ENCODE measurements around the gene BUB3. TPM values are rescaled to one million over a fixed set of nuclear protein-coding genes. Genes with fewer than 3 reads are reported as not detected.

The BUB3 gene
- total RNA-seq, 1 donor from 2014 or later, result 25.0 TPM

DNA sequence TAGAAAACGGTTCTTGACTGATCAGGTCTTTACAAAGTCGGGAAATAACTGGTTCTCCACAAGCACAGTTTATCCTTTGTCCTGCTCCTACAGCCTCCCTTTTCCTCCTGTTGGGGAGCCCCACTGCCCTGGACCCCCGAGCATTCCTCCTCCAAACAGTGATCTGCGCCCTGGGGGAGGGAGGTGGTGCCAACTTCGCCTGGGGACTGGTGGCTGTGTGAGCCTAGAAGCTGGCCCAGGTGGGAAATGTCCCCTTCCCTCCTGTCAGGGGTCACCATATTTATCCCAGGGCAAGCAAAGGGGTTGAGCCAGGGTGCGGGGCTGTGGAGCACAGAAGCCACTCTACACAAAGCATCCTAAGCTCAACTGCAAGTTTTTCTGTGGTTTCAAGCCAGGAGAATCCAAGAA, 13.2 kb upstream of the BUB3 start:
- DNase-seq (ENCODE audit: low spot score), result no peak

DNA sequence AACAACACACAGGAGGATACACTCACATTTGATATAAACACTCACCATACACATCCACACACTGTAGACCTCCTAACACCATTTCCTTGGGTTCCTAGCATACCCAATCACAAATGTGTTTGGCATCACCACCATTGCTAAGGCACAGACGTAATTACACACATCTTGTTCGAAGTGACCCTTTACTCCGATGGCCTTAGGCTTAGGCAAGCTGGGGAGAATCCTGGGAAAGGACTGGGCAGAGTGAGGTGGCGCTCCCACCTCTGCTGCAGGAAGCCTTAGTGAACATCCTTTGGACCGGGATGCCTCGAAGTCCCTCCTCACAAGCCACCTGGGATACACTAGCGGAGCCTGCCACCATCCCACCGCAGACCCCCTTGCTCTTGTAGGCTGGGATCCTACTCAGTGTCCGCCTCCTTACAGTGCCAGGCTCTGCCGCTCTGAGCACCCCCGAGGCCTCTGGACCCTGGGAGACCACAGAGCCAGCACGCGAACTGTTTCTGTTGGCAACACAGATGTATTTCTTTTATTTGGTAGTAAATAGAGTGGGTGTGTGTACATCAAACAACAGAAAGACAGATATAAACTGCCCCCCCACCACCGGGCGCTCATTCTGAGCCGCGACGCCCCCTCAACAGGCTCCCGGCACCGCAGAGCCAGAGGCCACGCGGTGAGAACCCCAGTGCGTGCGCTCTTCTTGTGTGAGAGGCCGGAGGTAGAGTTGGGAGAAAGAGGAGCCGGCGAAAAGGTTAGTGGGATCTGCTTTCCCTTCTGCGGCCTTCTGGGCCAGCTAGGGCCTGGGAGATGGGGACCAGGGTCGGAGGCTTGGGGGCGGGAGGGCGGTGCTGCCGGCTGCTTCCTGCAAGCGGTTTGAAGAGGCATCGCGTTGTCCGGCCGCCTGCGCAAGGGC, 12.2 kb upstream of the BUB3 start:
- DNase-seq (ENCODE audit: low spot score), result no peak

DNA sequence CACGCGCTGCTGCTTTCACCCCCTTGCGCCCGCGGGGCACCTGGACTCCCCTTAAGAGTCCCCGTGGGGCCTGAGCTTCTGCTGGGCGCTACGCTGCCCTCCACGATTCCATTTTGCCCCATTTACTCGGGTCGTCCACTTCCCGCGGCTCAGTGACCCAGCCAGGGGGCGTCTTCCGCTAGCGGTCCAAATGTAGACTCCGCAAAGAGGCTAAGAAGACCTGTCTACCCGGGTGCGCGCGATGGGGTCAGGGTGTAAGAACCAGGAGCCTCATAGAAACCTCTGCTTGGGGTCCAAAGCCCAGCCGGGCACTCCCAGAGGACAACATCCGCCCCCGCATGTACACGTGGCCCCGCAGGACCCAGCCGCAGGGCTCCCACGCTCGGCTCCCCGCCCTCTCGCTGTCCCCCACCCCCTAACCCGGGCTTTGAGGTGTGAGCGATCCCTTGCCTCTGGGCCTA, 11.5 kb upstream of the BUB3 start:
- no peak for DNase-seq (ENCODE audit: low spot score)

DNA sequence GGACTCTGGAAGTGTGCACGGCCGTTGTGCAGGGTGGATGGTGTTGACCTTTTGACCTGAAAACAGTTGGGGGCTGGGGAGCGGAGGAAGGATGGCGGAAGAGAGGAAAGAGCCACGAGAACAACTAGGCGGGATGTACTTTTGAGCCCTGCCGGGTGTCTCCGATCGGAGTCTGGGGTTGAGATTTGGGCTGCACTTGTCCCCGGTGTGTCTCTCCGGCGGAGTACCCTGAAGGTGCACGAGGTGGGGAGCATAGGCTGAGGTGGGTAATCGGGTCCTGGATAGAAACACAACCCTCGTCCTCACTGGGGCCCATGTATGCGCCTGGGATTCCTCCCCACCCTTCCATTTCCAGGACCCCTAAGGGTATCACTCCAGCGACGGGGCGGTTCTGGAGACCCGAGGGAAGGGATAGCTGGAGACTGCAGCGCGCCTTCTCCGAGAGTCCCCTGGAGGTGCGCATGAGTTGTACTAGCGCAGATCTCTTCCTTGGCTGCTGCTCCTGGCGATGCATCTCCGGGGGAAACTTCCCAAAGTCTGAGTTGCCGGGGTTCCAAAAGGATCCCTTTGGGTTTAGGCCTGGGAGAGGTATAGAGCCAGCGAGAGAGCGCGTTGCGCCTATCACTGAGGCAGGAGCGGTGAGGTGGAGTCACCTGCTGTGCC, 10.9 kb upstream of the BUB3 start:
- DNase-seq (ENCODE audit: low spot score), result no peak

DNA sequence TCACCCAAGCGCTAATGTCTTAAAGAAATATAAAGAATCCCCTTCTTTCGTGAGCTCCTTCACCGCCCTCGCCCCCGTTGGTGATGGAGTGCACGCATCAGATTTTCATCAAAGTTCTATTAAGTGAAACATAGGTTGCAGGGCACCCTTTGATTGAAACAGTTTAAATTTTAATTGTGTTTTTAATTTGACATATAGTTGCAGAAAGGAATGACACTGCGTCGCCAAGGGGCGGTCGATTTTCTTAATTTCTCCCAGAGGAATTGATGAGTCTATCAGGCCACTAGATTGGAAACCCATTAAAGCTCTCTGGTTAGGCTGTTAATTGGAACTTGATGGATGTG, 10.4 kb upstream of the BUB3 start:
- DNase-seq (ENCODE audit: low spot score), result no peak

DNA sequence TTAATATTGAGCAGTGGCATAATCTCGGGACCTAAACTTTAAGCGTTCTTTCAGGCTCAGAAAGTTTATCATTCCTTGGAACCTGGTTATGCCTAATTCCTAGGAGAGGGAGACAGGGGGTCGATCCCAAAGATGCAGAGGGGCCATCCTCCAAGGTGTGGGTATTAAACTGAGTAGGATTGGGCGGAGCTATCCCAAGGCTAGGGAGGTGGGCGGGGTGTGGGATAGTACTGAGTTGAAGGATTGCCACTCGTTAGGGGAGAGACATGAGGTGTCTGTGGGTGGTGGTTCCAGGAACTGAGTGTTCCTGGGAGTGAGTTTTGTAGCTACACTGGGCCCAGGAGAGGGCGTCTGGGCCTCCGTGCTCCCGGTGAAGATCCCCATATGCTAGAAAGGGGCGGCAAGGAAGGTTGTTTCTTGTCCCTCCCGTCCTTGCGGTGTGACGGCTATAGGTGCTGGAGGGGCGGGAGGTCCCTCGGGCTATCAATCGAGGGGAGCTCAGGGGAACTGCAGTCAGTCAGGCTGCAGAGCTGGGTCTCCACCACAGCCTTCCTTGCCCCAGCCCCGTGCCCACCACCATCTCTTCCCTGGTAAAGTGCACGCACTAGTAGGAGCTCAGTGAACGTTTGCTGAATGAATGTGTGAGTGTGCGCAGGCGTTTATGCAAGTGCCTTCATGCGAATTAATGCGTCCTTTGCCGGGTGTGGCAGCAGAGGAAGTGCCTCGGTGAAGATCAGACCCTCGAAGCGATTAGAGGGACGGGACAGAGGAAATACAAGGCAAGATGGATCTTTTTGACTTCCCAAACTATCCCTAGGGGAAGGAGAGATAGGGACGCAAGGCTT, 9.3 kb upstream of the BUB3 start:
- DNase-seq (ENCODE audit: low spot score), result no peak

DNA sequence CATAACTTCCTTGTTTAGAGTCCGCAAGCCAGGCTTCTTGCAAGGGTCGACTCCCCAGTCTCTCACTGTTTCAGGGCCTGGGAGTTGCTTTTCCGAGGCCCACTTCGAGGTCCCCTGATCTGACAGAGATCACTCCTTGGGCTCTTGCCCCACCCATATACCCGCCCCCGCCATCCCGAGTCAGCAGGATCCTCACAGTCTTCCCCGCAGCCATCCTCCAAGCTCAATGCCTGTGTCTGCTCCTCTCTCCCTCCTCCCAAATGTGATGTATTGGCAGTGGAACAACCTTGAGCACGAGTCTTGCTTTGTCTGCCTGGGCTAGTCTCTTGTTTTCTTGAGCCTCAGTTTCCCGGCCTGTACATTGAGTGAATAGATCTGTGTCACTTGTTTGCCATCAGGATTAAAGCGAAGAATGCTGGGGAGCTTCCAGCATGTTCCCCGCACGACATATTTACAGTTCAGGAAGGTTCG, 8.6 kb upstream of the BUB3 start:
- no peak for DNase-seq (ENCODE audit: low spot score)

DNA sequence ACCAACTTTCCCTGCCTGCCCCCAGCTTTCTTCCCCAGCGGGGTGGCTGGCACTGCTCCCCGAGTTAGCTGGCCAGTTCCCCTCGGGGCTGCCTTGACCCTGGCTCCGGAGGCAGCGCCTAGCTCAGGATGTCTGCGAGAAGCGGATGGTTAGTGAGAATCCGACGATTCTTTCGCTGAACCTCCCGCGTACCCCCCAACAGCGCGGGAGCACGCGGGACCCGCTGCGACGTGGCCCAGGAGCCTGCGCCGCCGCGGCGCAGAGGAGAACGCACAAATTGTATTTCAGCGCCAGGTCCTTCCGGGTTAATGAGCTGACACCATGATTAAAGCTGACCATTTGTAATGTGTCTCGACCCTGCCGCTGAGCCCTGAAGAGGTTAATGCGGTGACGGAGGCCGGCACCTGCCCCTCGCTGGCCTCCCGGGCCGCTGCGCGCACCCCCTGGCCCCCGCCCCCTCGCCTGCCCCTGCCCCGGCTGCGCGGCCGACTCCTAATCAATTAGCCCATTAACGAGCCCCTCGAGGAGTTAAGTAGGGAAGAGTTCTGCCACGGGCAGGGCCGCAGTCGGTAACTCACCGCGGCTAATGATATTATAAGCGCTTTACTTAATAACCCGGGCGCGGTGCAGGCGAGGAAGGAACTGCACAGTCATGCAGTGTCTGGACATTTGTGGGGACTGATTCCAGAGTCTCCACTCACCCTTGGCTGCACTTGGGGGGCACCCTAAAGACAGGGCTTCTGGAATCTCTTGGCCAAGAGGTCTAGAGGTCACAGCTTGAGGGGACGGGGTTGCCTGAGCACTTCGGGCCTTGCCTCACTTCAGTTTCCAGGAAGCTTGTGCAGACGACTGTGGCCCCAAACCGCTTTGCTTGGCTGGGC, 7.9 kb upstream of the BUB3 start:
- no peak for DNase-seq (ENCODE audit: low spot score)

DNA sequence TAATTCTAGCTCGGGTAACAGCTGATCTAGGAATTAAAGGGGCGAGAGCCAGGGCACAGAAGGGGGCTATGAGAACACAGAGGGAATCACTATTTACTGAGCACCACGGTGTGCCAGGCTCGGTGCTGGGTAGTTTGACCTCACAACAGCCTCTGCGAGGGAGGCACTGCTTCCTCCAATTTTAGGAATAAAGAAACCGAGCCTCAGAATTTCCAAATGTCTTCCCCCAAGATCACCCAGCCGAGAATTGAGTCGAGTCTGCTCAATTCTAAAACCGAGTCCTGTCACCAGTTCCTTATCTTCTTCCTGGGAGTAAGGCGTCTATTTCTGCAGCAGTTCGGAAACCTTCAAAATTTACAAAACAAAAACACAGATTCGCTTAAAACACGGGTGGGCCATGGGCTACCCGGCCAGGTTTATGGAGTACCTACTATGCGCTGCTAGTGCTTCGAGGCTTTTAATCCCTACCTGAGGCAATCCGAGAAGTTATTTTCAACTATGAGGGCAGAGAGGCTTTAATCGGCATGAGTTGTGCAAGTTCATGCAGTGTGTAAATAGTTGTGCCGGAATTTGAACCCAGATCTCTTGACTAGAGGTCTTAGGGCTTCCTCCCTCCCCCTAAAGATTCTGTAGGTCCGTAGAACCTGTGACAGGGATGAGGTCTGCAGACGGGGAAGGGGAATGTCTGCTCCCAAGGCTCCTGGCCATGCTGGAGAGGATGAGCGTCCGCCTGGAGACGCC, 7.1 kb upstream of the BUB3 start:
- DNase-seq (ENCODE audit: low spot score), result no peak

DNA sequence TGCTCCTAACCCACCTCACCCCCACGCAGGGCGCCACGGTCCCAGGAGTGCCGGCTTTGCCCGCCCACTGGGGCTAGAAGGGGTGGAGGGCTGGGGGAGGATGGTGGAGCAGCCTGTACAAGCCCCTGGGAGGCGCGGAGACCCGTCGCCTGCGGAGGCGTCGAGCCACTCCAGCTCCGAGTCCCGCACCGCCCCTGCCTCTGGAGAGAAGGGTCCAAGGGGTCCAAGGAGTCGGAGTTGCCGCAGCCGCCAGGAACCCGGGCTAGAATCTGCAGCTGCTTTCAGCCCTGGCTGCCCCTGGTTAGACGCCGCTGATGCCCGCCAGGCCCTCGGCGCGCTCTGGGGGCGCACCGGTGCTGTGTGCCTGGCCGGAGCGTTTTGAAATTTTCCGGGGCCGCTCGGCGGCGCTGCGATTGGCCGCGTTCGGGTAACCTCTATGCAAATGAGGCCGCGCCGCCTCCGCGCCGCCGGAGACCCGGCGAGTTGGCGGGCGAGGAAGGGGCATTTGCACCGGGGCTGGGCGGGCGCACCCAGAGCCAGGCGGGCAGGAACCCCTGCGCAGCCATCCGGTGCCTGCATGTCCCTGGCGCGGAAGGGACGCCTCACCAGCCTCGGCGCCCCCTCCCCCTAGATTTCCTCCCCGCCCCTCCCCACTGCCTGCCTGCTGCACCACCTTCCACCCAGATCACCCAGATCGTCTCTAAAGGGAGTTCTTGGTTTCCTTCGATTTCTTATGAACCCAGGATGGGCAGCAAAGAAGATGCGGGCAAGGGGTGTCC, 6.4 kb upstream of the BUB3 start, which contains the start of gene HMX2:
TSS of gene HMX2 (plus strand) at position 502 of the 779 bp plus-strand sequence. CDS start at position 745, 243 bp downstream.
- no peak for DNase-seq (ENCODE audit: low spot score)

DNA sequence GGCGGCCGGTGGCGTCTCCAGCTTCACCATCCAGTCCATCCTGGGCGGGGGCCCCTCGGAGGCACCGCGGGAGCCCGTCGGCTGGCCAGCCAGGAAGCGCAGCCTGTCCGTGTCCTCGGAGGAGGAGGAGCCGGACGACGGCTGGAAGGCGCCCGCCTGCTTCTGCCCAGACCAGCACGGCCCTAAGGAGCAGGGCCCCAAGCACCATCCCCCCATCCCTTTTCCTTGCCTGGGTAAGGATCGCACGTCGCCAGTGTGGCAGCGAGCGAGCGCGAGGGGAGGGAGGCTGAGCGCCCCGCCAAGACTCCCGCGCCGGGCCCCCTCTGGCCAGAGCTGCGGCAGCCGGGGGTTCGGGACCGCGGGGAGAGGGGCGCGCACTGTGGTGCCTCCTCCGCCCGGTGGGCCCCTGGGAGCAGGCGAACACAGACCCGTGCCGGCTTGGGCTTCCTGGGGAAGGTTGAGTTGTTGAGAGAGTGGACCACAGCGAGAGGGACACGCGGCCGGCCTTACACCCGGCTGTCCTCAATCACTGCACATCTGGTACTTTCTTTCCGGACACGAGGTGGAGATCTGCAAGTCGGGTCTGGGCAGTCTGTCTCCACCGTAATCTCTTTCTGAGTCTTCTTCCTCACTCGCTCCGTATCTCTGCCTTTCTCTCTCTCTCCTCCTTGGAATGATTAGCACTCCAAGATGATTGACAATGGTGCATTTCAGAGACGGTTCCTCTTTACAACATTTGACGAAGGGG, 5.6 kb upstream of the BUB3 start:
- no peak for DNase-seq (ENCODE audit: low spot score)

DNA sequence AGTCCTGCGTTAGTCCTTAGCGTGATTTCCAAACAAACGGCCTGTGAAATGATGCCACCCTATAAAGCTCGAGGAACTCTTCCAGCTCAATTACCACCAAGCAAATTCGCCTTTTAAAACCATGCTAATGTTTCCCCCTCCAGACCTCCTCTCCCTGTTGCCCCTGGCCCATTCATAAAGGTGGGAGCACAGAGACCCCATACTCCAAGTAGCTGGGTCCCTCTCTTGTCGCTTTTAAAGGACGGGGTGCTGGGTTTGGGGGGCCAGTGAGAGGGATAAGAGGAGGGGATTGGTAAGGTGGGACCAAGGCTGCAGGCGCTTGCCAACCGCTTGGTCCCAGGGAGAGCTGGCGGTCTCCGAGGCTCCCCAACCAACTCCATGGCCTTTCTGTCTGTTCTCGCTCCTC, 5.0 kb upstream of the BUB3 start:
- no peak for DNase-seq (ENCODE audit: low spot score)

DNA sequence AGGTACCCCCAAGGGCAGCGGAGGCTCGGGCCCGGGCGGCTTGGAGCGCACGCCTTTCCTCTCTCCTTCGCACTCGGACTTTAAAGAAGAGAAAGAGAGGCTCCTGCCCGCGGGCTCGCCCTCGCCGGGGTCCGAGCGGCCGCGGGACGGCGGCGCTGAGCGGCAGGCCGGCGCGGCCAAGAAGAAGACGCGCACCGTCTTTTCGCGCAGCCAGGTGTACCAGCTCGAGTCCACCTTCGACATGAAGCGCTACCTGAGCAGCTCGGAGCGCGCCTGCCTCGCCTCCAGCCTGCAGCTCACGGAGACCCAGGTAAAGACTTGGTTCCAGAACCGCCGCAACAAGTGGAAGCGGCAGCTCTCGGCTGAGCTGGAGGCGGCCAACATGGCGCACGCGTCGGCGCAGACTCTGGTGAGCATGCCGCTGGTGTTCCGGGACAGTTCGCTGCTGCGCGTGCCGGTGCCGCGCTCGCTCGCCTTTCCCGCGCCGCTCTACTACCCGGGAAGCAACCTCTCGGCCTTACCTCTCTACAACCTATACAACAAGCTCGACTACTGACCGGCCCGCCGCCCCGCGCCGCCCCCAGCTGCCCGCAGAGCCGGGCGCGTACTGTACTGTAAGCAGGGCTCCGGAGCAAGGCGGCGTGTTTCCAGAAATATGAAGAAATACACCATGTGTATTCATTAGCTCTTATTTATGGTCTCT, 4.5 kb upstream of the BUB3 start:
- no peak for DNase-seq (ENCODE audit: low spot score)

DNA sequence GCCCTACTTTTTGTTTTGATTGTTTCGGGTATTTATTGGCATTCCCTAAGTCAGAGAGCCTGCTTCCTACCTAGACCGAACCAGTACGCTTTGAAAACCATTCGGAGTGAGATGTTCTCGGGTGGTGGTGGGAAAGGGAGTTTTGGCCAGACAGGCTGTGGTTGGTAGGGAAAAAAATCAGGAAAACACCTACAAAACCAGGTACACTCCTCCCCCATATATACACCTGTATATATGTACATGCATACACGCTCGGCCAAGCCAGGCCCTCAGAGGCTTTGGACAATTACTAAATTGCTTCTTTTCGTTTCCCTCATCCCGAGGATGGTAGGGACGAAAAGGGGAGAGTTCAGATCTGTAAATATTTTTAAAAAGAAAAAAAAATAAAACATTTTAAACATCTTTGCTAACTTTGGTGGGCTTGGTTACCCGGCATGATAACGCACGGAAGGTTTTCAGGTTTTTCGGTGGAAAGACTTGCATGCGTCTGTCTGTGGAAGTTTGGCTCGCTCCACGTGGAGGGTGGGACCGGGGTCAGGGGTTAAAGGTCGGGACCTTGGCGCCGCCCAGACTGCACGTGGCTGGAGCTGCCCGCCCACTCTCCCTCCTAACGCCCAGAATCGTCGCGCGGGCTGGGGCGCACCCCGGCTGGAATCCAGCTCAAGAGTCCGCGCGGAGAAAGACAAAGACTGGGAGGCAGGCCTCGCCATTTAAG, 3.8 kb upstream of the BUB3 start:
- no peak for DNase-seq (ENCODE audit: low spot score)

DNA sequence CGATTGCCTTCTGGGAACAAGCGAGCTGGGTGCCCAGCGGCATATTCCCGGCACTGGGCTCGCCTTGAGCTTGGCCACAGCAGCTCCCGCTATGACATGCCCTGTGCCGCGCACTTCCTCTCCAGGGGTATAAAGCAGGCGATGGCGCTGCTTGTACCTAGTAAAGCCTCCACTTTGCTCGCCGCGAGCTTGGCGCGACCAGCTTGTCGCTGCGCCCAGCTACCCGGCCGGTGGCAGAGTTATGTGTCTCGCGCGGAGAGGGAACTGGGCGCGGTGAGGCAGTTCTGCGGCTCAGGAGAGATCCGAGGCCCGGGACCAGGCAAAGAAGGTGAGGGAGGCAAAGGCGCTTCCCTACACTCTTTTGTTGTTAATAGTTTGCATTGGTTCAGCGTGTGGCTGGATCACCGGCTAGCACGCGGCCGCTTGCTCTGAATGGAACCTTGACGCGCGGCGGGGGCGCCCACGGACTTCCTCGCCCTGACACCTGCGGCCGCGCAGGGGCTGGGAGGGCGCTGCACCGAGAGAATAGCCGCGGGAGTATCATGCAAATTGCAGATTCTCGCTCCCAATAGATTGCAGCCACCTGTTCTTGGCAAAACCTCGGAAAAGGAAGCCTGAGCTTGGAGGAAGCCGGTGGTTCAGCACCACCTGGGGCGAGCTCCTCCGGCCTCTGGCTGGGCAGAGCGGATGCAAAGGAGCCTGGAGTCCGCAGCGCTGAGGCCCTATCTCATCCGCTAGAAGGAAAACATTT, 3.0 kb upstream of the BUB3 start:
- DNase-seq (ENCODE audit: low spot score), result no peak

DNA sequence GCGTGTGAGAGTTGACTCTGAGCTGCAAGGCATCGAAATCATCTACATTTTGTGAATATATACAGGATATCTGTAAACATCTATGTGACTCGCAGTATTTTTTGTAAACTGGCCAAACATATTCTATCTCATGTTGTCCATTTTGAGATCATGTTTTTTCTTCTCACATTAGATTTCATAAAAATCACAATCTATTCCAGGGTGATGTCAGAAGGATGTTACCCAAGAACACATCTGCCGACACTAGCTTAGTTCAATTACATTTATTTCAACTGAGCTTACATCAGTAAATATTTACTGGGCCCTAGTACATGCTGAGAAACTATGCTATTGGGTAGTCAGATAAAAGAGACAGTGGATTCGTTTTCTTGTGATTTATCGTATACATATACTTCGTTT, 2.5 kb upstream of the BUB3 start:
- DNase-seq (ENCODE audit: low spot score), result no peak
